OCI-LY7 (cell line): ENCODE results near the gene CCDC9B. TPM values are rescaled to one million over a fixed set of nuclear protein-coding genes. Genes with fewer than 3 reads are reported as not detected.

Experiments
- BruUV-seq: library from RNA; stranded (reverse); fragments of 400-500 nt; replicated peaks from 2 replicates; lab custom pipeline; 2021; lab: Mats Ljungman, UMichigan
- CTCF ChIA-PET: fragments of 300-600 bp; sonication (Branson Sonifier 250); formaldehyde crosslinking; loops from one replicate; lab custom pipeline; 2022; ENCODE audit warnings: antibody characterized with exemption; ENCODE audit not compliant: unreplicated experiment; lab: Charles Lee
- POLR2A ChIA-PET: fragments of 300-600 bp; sonication (Branson Sonifier 250); formaldehyde crosslinking; loops from one replicate; lab custom pipeline; 2022; ENCODE audit warnings: antibody characterized with exemption; lab: Charles Lee
- DNase-seq: peaks from one replicate; pipeline ENCODE4 v3.0.0-alpha.2; 2015; ENCODE audit warnings: low spot score
- H2AFZ ChIP-seq: fragments of 200-600 bp; sonication (generic), shearing (Covaris generic); 2 replicates; pipeline ENCODE4 v1.6.1; 2014; ENCODE audit warnings: mild to moderate bottlenecking, antibody characterized with exemption, low read length, moderate library complexity
- H3K27ac ChIP-seq: fragments of 200-600 bp; sonication (generic); 2 replicates; pipeline ENCODE4 v1.5.1; 2014; ENCODE audit warnings: mixed run types, low read depth, mild to moderate bottlenecking, moderate library complexity, low read length, inconsistent platforms; ENCODE audit not compliant: poor library complexity, severe bottlenecking
- H3K36me3 ChIP-seq: fragments of 200-600 bp; sonication (generic); 2 replicates; pipeline ENCODE4 v1.6.1; 2014; ENCODE audit warnings: mild to moderate bottlenecking, antibody characterized with exemption, low read length, moderate library complexity, mixed read lengths; ENCODE audit not compliant: insufficient read depth
- H3K4me1 ChIP-seq: fragments of 200-600 bp; sonication (generic); 2 replicates; pipeline ENCODE4 v1.5.1; 2014; ENCODE audit warnings: mild to moderate bottlenecking, low read length; ENCODE audit not compliant: insufficient read depth, poor library complexity, severe bottlenecking
- H3K4me2 ChIP-seq: fragments of 200-600 bp; sonication (generic); 2 replicates; pipeline ENCODE4 v1.6.1; 2014; ENCODE audit warnings: mild to moderate bottlenecking, low read length
- H3K4me3 ChIP-seq: fragments of 200-600 bp; sonication (generic); 2 replicates; pipeline ENCODE4 v1.5.1; 2014; ENCODE audit warnings: mild to moderate bottlenecking, low read depth, low read length; ENCODE audit not compliant: poor library complexity, severe bottlenecking
- H3K79me2 ChIP-seq: fragments of 200-600 bp; sonication (generic); 2 replicates; pipeline ENCODE4 v1.6.1; 2016; ENCODE audit warnings: low read depth, mild to moderate bottlenecking, low read length, moderate library complexity, mixed read lengths; ENCODE audit not compliant: insufficient read depth
- H3K9me2 ChIP-seq: fragments of 200-600 bp; sonication (generic); 2 replicates; pipeline ENCODE4 v1.6.1; 2016; ENCODE audit warnings: mild to moderate bottlenecking, low read length, mixed read lengths; ENCODE audit not compliant: insufficient read depth
- H3K9me3 ChIP-seq: fragments of 200-600 bp; sonication (generic); 2 replicates; pipeline ENCODE4 v1.6.1; 2014; ENCODE audit warnings: mild to moderate bottlenecking, mixed run types, low read length, mixed read lengths
- H4K20me1 ChIP-seq: fragments of 200-600 bp; sonication (generic); 2 replicates; pipeline ENCODE4 v1.6.1; 2014; ENCODE audit warnings: mild to moderate bottlenecking, antibody characterized with exemption, low read length, moderate library complexity, mixed read lengths; ENCODE audit not compliant: insufficient read depth
- EZH2phosphoT487 ChIP-seq: fragments of 200-600 bp; sonication (generic); IDR thresholded peaks from 2 replicates; pipeline ENCODE4 v1.6.1; 2018; ENCODE audit warnings: low read depth, borderline replicate concordance, mild to moderate bottlenecking, mixed run types, antibody characterized with exemption, low read length, moderate library complexity, mixed read lengths
- intact Hi-C: fragments of 100-400 bp; cut with micrococcal nuclease; formaldehyde crosslinking; loops from one replicate; pipeline ENCODE4 v1.10.0; 2022; ENCODE audit not compliant: unreplicated experiment
- total RNA-seq, 2 experiments: library from RNA; depleted of rRNA in 1 of 2; stranded (reverse); fragments of >200 nt in 1 of 2; shearing (Covaris generic) in 1 of 2; gene quantifications; 2 replicates each; pipeline ENCODE4 v1.2.3, GENCODE V29; 2014 to 2022
- TF ChIP-seq, protein P1 (sequence below): fragments of 200-600 bp; sonication (generic); conservative IDR thresholded peaks from 2 replicates; pipeline ENCODE4 v1.5.1; 2014; ENCODE audit warnings: mild to moderate bottlenecking, antibody characterized with exemption, low read length, moderate library complexity, mixed read lengths

Gene CCDC9B
- total RNA-seq, 2 experiments from 2014 or later: 1.4 TPM; not detected in 1

DNA sequence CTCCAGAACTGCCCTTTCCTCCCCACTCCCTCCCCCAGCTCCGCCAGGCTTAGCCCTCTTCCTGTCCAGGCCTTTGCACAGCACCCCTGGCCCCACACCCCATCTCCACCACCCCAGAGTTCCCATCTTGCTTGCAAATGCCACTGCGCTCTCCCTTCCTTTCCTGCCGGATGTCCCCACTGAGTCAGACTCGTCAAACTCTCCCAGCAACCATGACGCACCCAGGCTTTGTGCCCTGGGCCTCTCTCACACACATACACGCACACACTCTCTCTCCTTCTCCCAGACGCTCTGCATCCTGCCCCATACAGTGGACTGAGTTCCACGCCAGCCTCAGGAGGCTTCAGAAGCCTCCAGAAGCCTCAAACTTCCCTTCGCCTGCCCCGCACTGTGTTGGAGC, 2.8 kb upstream of the CCDC9B start:
- H4K20me1 ChIP-seq: no peaks in the 10 kb centered on the region
- CTCF ChIA-PET: no interaction called here
- no peaks in the 10 kb centered on the region for H3K36me3 ChIP-seq
- intact Hi-C loops: no loop called here
- TF ChIP-seq, protein P1, sequence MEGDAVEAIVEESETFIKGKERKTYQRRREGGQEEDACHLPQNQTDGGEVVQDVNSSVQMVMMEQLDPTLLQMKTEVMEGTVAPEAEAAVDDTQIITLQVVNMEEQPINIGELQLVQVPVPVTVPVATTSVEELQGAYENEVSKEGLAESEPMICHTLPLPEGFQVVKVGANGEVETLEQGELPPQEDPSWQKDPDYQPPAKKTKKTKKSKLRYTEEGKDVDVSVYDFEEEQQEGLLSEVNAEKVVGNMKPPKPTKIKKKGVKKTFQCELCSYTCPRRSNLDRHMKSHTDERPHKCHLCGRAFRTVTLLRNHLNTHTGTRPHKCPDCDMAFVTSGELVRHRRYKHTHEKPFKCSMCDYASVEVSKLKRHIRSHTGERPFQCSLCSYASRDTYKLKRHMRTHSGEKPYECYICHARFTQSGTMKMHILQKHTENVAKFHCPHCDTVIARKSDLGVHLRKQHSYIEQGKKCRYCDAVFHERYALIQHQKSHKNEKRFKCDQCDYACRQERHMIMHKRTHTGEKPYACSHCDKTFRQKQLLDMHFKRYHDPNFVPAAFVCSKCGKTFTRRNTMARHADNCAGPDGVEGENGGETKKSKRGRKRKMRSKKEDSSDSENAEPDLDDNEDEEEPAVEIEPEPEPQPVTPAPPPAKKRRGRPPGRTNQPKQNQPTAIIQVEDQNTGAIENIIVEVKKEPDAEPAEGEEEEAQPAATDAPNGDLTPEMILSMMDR: no peak
- TF ChIP-seq EZH2phosphoT487: no peak
- H3K4me1 ChIP-seq: peaks cover 4% of the 10 kb centered on the region
- H3K79me2 ChIP-seq: no peaks in the 10 kb centered on the region
- DNase-seq: no peak
- H3K4me3 ChIP-seq: no peak overlapping the region
- POLR2A ChIA-PET: no interaction called here
- H3K4me2 ChIP-seq: no peak overlapping the region
- H3K9me2 ChIP-seq: no peaks in the 10 kb centered on the region
- H3K27ac ChIP-seq: no peak overlapping the region
- no peak overlapping the region for H2AFZ ChIP-seq
- H3K9me3 ChIP-seq: no peaks in the 10 kb centered on the region
- BruUV-seq: no TSS peak

DNA sequence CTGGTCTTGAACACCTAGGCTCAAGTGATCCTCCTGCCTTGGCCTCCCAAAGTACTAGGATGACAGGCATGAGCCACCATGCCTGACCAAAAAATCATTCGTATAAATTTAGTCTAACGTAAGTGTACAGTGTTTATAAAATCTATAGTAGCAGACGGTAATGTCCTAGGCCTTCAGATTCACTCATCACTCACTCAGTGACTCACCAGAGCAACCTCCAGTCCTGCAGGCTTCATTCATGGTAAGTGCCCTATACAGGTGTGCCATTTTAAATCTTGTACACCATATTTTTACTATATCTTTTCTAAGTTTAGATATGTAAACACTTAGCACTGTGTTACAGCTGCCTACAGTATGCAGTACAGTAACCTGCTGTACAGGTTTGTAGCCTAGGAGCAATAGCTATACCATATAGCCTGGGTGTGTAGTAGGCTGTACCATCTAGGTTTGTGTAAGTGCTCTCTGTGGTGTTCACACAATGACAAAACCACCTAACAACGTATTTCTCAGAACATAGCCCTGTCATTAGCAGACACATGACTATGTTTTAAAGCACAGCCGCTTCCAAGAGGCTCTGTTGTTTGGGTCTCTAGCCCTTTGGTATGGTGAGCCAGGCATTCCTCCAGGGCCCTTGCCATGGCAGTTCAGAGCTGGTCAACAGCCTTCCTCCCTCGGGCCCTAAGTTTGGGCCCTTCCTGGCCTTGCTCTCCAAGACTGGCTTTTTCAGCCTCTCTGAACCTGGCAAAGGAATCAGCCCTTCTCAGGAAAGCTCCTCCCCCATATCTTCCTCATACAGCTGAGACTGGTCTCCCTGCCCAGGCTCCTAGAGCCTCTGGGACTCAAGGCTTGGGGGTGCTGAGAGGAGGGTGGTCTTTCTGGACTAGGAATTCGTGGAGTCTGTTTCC, 1.9 kb upstream of the CCDC9B start:
- TF ChIP-seq, protein P1: no peak
- no peak for TF ChIP-seq EZH2phosphoT487
- Histone ChIP-seq H3K4me1 (peaks cover 7% of the 10 kb centered on the region), H3K27ac (no peak overlapping the region), H2AFZ (no peak overlapping the region), H3K79me2 (no peaks in the 10 kb centered on the region), H4K20me1 (no peaks in the 10 kb centered on the region), H3K4me2 (no peak overlapping the region), H3K4me3 (no peak overlapping the region), H3K9me2 (no peaks in the 10 kb centered on the region), H3K36me3 (no peaks in the 10 kb centered on the region), H3K9me3 (no peaks in the 10 kb centered on the region)
- BruUV-seq: no TSS peak
- CTCF ChIA-PET: no interaction called here
- POLR2A ChIA-PET: no interaction called here
- intact Hi-C loops: no loop called here
- no peak for DNase-seq
